K562 (cell line): ENCODE results near the gene CEBPE. TPM values are rescaled to one million over a fixed set of nuclear protein-coding genes. Genes with fewer than 3 reads are reported as not detected.
A peak's percentile ranks its signal among the peaks of the same experiment; 100 is the strongest.

Experiments used
- CC2D1A ChIP-seq: fragments of 450-650 bp; IDR thresholded peaks from 2 replicates; pipeline ENCODE4 v1.6.1; 2017; ENCODE audit warnings: mild to moderate bottlenecking
- L3MBTL2 ChIP-seq: fragments of 450-650 bp; IDR thresholded peaks from 2 replicates; pipeline ENCODE4 v1.6.1; 2016; ENCODE audit warnings: mild to moderate bottlenecking, moderate library complexity
- ZNF134 ChIP-seq: fragments of 250-450 bp; sonication (Bioruptor Pico); conservative IDR thresholded peaks from 2 replicates; pipeline ENCODE4 v1.4.0; 2020
- ZNF668 ChIP-seq: fragments of 250-450 bp; sonication (Bioruptor Pico); IDR thresholded peaks from 2 replicates; pipeline ENCODE4 v1.8.0; 2022; ENCODE audit warnings: mild to moderate bottlenecking, inconsistent platforms
- ZNF695 ChIP-seq: fragments of 450-650 bp; formaldehyde crosslinking; IDR thresholded peaks from 2 replicates; pipeline ENCODE4 v1.4.0; 2020; ENCODE audit warnings: mild to moderate bottlenecking, moderate library complexity
- polyA plus RNA-seq, 8 experiments: library from polyadenylated mRNA; depleted of rRNA in 4 of 8; stranded (reverse) in 5 of 8; unstranded in 3 of 8; fragments of >200 nt; fragmentation: Nextera tagmentation in 2 of 8; fragmentation: Illumina TruSeq in 1 of 8; extraction: Ambion mirVana in 2 of 8; extraction: Trizol in 1 of 8; gene quantifications; 2 replicates each; pipeline versions ENCODE4 v1.2.1 to v1.2.3, GENCODE V29; 2011 to 2014; ENCODE audit warnings: inconsistent platforms in 1 of 8, missing spikeins in 1 of 8
- total RNA-seq, 7 experiments: library from RNA; depleted of rRNA in 6 of 7; stranded (reverse); fragments of >200 nt in 6 of 7; fragmentation: Illumina TruSeq in 2 of 7; extraction: Trizol in 2 of 7; gene quantifications; 2 replicates each; pipeline versions ENCODE4 v1.2.1 to v1.2.3, GENCODE V29; 2011 to 2021; ENCODE audit warnings: low replicate concordance in 1 of 7
- TF ChIP-seq, protein P1 (sequence below): fragments of 250-450 bp; sonication (Bioruptor Pico); IDR thresholded peaks from 2 replicates; pipeline ENCODE4 v1.5.0; 2022; ENCODE audit warnings: mild to moderate bottlenecking
- TF ChIP-seq, protein P2 (sequence below): fragments of 200-600 bp; sonication (generic); IDR thresholded peaks from one replicate; pipeline ENCODE4 v1.6.1; 2012; ENCODE audit warnings: mild to moderate bottlenecking, low read depth, low read length, inconsistent platforms
- TF ChIP-seq, protein P3 (sequence below): sonication (generic); formaldehyde crosslinking; IDR thresholded peaks from 2 replicates; pipeline ENCODE4 v1.8.0; 2022; ENCODE audit warnings: mild to moderate bottlenecking, missing genetic modification reagents

The CEBPE gene
- total and polyA plus RNA-seq, 9 of the 15 experiments (the other 6 are each of a cell fraction or from before 2014, with no cell fraction given) = 0.09 to 0.15 (median 0.13) TPM; not detected in 6

DNA sequence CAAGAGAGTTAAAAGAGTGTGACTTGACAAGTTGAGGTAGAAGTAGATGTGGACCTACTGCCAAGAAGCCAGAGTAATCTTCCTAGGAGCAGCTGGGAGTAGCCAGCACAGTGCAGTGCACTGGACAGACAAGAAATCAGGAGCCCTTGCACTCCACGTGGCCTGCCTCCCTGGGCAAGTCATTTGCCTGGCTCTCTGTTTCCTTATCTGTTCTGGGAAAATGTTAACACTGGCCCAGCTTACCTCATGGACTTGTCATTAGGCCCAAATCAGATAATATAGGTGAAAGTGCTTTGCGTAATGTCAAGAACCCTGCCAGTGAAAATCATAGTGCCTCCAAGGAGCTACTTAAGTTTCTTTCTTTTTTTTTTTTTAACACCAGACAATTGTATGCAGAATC is 45.2 kb upstream of the CEBPE start (continued):
- TF ChIP-seq ZNF668 (CRISPR knock-in tag) (no peak), ZNF134 (CRISPR knock-in tag) (no peak), L3MBTL2 (peak; percentile 95), ZNF695 (no peak), CC2D1A (no peak)
- TF ChIP-seq, protein P1, sequence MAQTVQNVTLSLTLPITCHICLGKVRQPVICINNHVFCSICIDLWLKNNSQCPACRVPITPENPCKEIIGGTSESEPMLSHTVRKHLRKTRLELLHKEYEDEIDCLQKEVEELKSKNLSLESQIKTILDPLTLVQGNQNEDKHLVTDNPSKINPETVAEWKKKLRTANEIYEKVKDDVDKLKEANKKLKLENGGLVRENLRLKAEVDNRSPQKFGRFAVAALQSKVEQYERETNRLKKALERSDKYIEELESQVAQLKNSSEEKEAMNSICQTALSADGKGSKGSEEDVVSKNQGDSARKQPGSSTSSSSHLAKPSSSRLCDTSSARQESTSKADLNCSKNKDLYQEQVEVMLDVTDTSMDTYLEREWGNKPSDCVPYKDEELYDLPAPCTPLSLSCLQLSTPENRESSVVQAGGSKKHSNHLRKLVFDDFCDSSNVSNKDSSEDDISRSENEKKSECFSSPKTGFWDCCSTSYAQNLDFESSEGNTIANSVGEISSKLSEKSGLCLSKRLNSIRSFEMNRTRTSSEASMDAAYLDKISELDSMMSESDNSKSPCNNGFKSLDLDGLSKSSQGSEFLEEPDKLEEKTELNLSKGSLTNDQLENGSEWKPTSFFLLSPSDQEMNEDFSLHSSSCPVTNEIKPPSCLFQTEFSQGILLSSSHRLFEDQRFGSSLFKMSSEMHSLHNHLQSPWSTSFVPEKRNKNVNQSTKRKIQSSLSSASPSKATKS (CRISPR knock-in tag) = no peak
- TF ChIP-seq, protein P2, sequence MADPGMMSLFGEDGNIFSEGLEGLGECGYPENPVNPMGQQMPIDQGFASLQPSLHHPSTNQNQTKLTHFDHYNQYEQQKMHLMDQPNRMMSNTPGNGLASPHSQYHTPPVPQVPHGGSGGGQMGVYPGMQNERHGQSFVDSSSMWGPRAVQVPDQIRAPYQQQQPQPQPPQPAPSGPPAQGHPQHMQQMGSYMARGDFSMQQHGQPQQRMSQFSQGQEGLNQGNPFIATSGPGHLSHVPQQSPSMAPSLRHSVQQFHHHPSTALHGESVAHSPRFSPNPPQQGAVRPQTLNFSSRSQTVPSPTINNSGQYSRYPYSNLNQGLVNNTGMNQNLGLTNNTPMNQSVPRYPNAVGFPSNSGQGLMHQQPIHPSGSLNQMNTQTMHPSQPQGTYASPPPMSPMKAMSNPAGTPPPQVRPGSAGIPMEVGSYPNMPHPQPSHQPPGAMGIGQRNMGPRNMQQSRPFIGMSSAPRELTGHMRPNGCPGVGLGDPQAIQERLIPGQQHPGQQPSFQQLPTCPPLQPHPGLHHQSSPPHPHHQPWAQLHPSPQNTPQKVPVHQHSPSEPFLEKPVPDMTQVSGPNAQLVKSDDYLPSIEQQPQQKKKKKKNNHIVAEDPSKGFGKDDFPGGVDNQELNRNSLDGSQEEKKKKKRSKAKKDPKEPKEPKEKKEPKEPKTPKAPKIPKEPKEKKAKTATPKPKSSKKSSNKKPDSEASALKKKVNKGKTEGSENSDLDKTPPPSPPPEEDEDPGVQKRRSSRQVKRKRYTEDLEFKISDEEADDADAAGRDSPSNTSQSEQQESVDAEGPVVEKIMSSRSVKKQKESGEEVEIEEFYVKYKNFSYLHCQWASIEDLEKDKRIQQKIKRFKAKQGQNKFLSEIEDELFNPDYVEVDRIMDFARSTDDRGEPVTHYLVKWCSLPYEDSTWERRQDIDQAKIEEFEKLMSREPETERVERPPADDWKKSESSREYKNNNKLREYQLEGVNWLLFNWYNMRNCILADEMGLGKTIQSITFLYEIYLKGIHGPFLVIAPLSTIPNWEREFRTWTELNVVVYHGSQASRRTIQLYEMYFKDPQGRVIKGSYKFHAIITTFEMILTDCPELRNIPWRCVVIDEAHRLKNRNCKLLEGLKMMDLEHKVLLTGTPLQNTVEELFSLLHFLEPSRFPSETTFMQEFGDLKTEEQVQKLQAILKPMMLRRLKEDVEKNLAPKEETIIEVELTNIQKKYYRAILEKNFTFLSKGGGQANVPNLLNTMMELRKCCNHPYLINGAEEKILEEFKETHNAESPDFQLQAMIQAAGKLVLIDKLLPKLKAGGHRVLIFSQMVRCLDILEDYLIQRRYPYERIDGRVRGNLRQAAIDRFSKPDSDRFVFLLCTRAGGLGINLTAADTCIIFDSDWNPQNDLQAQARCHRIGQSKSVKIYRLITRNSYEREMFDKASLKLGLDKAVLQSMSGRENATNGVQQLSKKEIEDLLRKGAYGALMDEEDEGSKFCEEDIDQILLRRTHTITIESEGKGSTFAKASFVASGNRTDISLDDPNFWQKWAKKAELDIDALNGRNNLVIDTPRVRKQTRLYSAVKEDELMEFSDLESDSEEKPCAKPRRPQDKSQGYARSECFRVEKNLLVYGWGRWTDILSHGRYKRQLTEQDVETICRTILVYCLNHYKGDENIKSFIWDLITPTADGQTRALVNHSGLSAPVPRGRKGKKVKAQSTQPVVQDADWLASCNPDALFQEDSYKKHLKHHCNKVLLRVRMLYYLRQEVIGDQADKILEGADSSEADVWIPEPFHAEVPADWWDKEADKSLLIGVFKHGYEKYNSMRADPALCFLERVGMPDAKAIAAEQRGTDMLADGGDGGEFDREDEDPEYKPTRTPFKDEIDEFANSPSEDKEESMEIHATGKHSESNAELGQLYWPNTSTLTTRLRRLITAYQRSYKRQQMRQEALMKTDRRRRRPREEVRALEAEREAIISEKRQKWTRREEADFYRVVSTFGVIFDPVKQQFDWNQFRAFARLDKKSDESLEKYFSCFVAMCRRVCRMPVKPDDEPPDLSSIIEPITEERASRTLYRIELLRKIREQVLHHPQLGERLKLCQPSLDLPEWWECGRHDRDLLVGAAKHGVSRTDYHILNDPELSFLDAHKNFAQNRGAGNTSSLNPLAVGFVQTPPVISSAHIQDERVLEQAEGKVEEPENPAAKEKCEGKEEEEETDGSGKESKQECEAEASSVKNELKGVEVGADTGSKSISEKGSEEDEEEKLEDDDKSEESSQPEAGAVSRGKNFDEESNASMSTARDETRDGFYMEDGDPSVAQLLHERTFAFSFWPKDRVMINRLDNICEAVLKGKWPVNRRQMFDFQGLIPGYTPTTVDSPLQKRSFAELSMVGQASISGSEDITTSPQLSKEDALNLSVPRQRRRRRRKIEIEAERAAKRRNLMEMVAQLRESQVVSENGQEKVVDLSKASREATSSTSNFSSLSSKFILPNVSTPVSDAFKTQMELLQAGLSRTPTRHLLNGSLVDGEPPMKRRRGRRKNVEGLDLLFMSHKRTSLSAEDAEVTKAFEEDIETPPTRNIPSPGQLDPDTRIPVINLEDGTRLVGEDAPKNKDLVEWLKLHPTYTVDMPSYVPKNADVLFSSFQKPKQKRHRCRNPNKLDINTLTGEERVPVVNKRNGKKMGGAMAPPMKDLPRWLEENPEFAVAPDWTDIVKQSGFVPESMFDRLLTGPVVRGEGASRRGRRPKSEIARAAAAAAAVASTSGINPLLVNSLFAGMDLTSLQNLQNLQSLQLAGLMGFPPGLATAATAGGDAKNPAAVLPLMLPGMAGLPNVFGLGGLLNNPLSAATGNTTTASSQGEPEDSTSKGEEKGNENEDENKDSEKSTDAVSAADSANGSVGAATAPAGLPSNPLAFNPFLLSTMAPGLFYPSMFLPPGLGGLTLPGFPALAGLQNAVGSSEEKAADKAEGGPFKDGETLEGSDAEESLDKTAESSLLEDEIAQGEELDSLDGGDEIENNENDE = no peak
- TF ChIP-seq, protein P3, sequence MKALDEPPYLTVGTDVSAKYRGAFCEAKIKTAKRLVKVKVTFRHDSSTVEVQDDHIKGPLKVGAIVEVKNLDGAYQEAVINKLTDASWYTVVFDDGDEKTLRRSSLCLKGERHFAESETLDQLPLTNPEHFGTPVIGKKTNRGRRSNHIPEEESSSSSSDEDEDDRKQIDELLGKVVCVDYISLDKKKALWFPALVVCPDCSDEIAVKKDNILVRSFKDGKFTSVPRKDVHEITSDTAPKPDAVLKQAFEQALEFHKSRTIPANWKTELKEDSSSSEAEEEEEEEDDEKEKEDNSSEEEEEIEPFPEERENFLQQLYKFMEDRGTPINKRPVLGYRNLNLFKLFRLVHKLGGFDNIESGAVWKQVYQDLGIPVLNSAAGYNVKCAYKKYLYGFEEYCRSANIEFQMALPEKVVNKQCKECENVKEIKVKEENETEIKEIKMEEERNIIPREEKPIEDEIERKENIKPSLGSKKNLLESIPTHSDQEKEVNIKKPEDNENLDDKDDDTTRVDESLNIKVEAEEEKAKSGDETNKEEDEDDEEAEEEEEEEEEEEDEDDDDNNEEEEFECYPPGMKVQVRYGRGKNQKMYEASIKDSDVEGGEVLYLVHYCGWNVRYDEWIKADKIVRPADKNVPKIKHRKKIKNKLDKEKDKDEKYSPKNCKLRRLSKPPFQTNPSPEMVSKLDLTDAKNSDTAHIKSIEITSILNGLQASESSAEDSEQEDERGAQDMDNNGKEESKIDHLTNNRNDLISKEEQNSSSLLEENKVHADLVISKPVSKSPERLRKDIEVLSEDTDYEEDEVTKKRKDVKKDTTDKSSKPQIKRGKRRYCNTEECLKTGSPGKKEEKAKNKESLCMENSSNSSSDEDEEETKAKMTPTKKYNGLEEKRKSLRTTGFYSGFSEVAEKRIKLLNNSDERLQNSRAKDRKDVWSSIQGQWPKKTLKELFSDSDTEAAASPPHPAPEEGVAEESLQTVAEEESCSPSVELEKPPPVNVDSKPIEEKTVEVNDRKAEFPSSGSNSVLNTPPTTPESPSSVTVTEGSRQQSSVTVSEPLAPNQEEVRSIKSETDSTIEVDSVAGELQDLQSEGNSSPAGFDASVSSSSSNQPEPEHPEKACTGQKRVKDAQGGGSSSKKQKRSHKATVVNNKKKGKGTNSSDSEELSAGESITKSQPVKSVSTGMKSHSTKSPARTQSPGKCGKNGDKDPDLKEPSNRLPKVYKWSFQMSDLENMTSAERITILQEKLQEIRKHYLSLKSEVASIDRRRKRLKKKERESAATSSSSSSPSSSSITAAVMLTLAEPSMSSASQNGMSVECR = no peak
